K562 (cell line): ENCODE data around the gene MGAT5. TPM values are rescaled to one million over a fixed set of nuclear protein-coding genes. Genes with fewer than 3 reads are reported as not detected.

Source experiments
- ATAC-seq: fragments of 200-7000 bp; cut with Tn5 transposase; 3 replicates; pipeline ENCODE4 v1.9.1; 2020; ENCODE audit warnings: moderate library complexity
- BruUV-seq: library from RNA; stranded (reverse); fragments of 400-500 nt; replicated peaks from 2 replicates; lab custom pipeline; 2021; lab: Mats Ljungman, UMichigan
- CTCF ChIA-PET: fragments of 300-600 bp; formaldehyde crosslinking; extraction: SDS; loops from one replicate; lab custom pipeline; 2021; ENCODE audit warnings: low intra/inter-chr PET ratio; lab: Yijun Ruan, JAX
- POLR2A ChIA-PET: fragments of 300-600, 350-650 bp; sonication (Branson Sonifier 250); formaldehyde crosslinking; extraction: SDS; loops from one replicate; lab custom pipeline; 2021; ENCODE audit warnings: antibody characterized with exemption, inconsistent platforms; lab: Yijun Ruan, JAX
- DNase-seq, 4 experiments: peaks; one replicate each; pipeline versions ENCODE4 v3.0.0 to v3.0.0-alpha.2; 2011 to 2018; ENCODE audit warnings: low spot score in 3 of 4, mixed read lengths in 3 of 4; ENCODE audit errors: extremely low read depth in 1 of 4
- FAIRE-seq: peaks from 2 replicates; lab custom pipeline; 2011; peaks lifted over from hg19 to GRCh38; lab: Jason Lieb, UNC
- H2AFZ ChIP-seq: 2 replicates; pipeline ENCODE4 v1.6.0; 2011; ENCODE audit warnings: low read depth, low read length, control low read depth, inconsistent platforms
- H3K27ac ChIP-seq: fragments of 200-600 bp; 3 replicates; pipeline ENCODE4 v1.8.0; 2011; ENCODE audit warnings: low read depth, mild to moderate bottlenecking, control low read depth, inconsistent platforms, low read length, moderate library complexity, mixed read lengths; ENCODE audit errors: extremely low read depth
- H3K27me3 ChIP-seq, 2 experiments: fragments of 300-600 bp in 1 of 2; 2 replicates in 1 of 2; 3 replicates in 1 of 2; pipeline versions ENCODE4 v1.6.0 to v1.8.0; 2011; ENCODE audit warnings: inconsistent platforms in 2 of 2, low read length in 2 of 2, mild to moderate bottlenecking in 1 of 2, mixed read lengths in 1 of 2, moderate library complexity in 1 of 2; ENCODE audit not compliant: control insufficient read depth in 2 of 2, insufficient read depth in 2 of 2
- H3K36me3 ChIP-seq: fragments of 300-600 bp; 3 replicates; pipeline ENCODE4 v1.8.0; 2011; ENCODE audit warnings: mild to moderate bottlenecking, low read length, inconsistent platforms; ENCODE audit not compliant: control insufficient read depth, insufficient read depth
- H3K4me1 ChIP-seq, 2 experiments: fragments of 200-600 bp in 1 of 2; replicated peaks in 1 of 2; 2 replicates in 1 of 2; 3 replicates in 1 of 2; pipeline versions ENCODE4 v1.5.1 to v1.8.0; 2011; ENCODE audit warnings: inconsistent platforms in 2 of 2, low read length in 2 of 2, mild to moderate bottlenecking in 1 of 2, mixed read lengths in 1 of 2, moderate library complexity in 1 of 2; ENCODE audit not compliant: control insufficient read depth in 2 of 2, insufficient read depth in 2 of 2
- H3K4me2 ChIP-seq: 2 replicates; pipeline ENCODE4 v1.6.1; 2011; ENCODE audit warnings: low read length, control low read depth, inconsistent platforms, mixed read lengths; ENCODE audit not compliant: insufficient read depth
- H3K4me3 ChIP-seq: fragments of 200-600 bp; sonication (generic), shearing (Covaris generic); 2 replicates; pipeline ENCODE4 v1.5.1; 2016; ENCODE audit warnings: control low read depth, inconsistent platforms
- H3K79me2 ChIP-seq: fragments of 200-600 bp; 3 replicates; pipeline ENCODE4 v1.8.0; 2011; ENCODE audit warnings: low read length, inconsistent platforms; ENCODE audit not compliant: control insufficient read depth, insufficient read depth
- H3K9ac ChIP-seq, 2 experiments: 2 replicates each; pipeline versions ENCODE4 v1.6.0 to v1.6.1; 2011; ENCODE audit warnings: low read depth in 2 of 2, low read length in 2 of 2, control low read depth in 1 of 2, inconsistent platforms in 1 of 2, mild to moderate bottlenecking in 1 of 2, mixed read lengths in 1 of 2; ENCODE audit not compliant: insufficient read depth in 1 of 2
- H3K9me1 ChIP-seq: one replicate; pipeline ENCODE4 v1.6.0; 2011; ENCODE audit warnings: inconsistent platforms, mild to moderate bottlenecking, low read length, moderate library complexity; ENCODE audit not compliant: control insufficient read depth, insufficient read depth
- H3K9me3 ChIP-seq: replicated peaks from 2 replicates; pipeline ENCODE4 v1.5.1; 2011; ENCODE audit warnings: low read depth, low read length, inconsistent platforms; ENCODE audit not compliant: control insufficient read depth, insufficient read depth
- H4K20me1 ChIP-seq: replicated peaks from 2 replicates; pipeline ENCODE4 v1.6.1; 2011; ENCODE audit warnings: low read length, inconsistent platforms, mixed read lengths; ENCODE audit not compliant: control insufficient read depth, insufficient read depth
- ATF4 ChIP-seq: fragments of 450-650 bp; formaldehyde crosslinking; IDR thresholded peaks from 2 replicates; pipeline ENCODE4 v1.4.0; 2022; ENCODE audit warnings: mild to moderate bottlenecking, moderate library complexity
- ATF7 ChIP-seq: fragments of 450-650 bp; IDR thresholded peaks from 2 replicates; pipeline ENCODE4 v1.7.1; 2014; ENCODE audit warnings: mild to moderate bottlenecking, moderate library complexity
- BRD4 ChIP-seq: fragments of 200-600 bp; sonication (generic); IDR thresholded peaks from 2 replicates; pipeline ENCODE4 v1.6.1; 2017; ENCODE audit warnings: inconsistent platforms
- DDX20 ChIP-seq: fragments of 450-650 bp; IDR thresholded peaks from 2 replicates; pipeline ENCODE4 v1.6.1; 2016; ENCODE audit warnings: missing genetic modification characterization, low read depth, mild to moderate bottlenecking, missing compliant biosample characterization, moderate library complexity
- ILF3 ChIP-seq: fragments of 450-650 bp; IDR thresholded peaks from 2 replicates; pipeline ENCODE4 v1.6.1; 2018; ENCODE audit warnings: antibody characterized with exemption, mild to moderate bottlenecking, moderate library complexity, borderline replicate concordance
- KDM4B ChIP-seq, 2 experiments: fragments of 450-650 bp in 1 of 2; sonication (generic) in 1 of 2; IDR thresholded peaks; 2 replicates each; pipeline ENCODE4 v1.6.1; 2016 to 2017; ENCODE audit warnings: borderline replicate concordance in 2 of 2, antibody characterized with exemption in 1 of 2, low read depth in 1 of 2, mild to moderate bottlenecking in 1 of 2
- RAD21 ChIP-seq, 2 experiments: fragments of 250-450 bp in 1 of 2; fragments of 450-650 bp in 1 of 2; sonication (Bioruptor Pico) in 1 of 2; formaldehyde crosslinking in 1 of 2; IDR thresholded peaks in 1 of 2; conservative IDR thresholded peaks in 1 of 2; 2 replicates each; pipeline versions ENCODE4 v1.4.0 to v1.8.0; 2020 to 2022; ENCODE audit warnings: mild to moderate bottlenecking in 2 of 2, moderate library complexity in 1 of 2
- RAD51 ChIP-seq: fragments of 450-650 bp; IDR thresholded peaks from 2 replicates; pipeline ENCODE4 v1.7.1; 2016; ENCODE audit warnings: low read depth, mild to moderate bottlenecking, borderline replicate concordance
- U2AF2 ChIP-seq: fragments of 200-400 bp; formaldehyde crosslinking; optimal IDR thresholded peaks from 2 replicates; pipeline ENCODE3; 2017; ENCODE audit warnings: low read depth, mild to moderate bottlenecking, low read length
- ZNF324 ChIP-seq: fragments of 250-450 bp; sonication (Bioruptor Pico); IDR thresholded peaks from 2 replicates; pipeline ENCODE4 v1.4.0; 2020; ENCODE audit warnings: mild to moderate bottlenecking
- ZNF561 ChIP-seq: fragments of 450-650 bp; formaldehyde crosslinking; conservative IDR thresholded peaks from 2 replicates; pipeline ENCODE4 v1.4.0; 2020; ENCODE audit warnings: mild to moderate bottlenecking, moderate library complexity
- ZNF592 ChIP-seq: fragments of 450-650 bp; IDR thresholded peaks from 2 replicates; pipeline ENCODE4 v1.6.1; 2017; ENCODE audit warnings: antibody characterized with exemption, mild to moderate bottlenecking
- WGBS: fragments of 100-300 bp; shearing (Covaris generic); methylation state at CpG from one replicate; pipeline ENCODE4 v1.1.6; 2016; ENCODE audit warnings: low coverage, mixed read lengths; ENCODE audit not compliant: insufficient coverage; ENCODE audit errors: missing lambda C conversion rate; 5-methylcytosine and 5-hydroxymethylcytosine counted together
- in situ Hi-C: fragments of 300-500 bp; cut with MboI; formaldehyde crosslinking; loops from 4 replicates; pipeline ENCODE4 v1.15.0; 2018; ENCODE audit warnings: inconsistent platforms, mixed read lengths
- intact Hi-C: fragments of 100-400 bp; cut with micrococcal nuclease; formaldehyde crosslinking; loops from 2 replicates; pipeline ENCODE4 v1.14.2; 2022
- polyA plus RNA-seq, 8 experiments: library from polyadenylated mRNA; depleted of rRNA in 4 of 8; stranded (reverse) in 5 of 8; unstranded in 3 of 8; fragments of >200 nt; fragmentation: Nextera tagmentation in 2 of 8; fragmentation: Illumina TruSeq in 1 of 8; extraction: Ambion mirVana in 2 of 8; extraction: Trizol in 1 of 8; gene quantifications; 2 replicates each; pipeline versions ENCODE4 v1.2.1 to v1.2.3, GENCODE V29; 2011 to 2014; ENCODE audit warnings: inconsistent platforms in 1 of 8, missing spikeins in 1 of 8
- total RNA-seq, 7 experiments: library from RNA; depleted of rRNA in 6 of 7; stranded (reverse); fragments of >200 nt in 6 of 7; fragmentation: Illumina TruSeq in 2 of 7; extraction: Trizol in 2 of 7; gene quantifications; 2 replicates each; pipeline versions ENCODE4 v1.2.1 to v1.2.3, GENCODE V29; 2011 to 2021; ENCODE audit warnings: low replicate concordance in 1 of 7

MGAT5 gene
- total and polyA plus RNA-seq, 9 of the 15 experiments (the other 6 are each of a cell fraction or from before 2014, with no cell fraction given) = 1.6 to 18.6 (median 11.1) TPM

- DNase-seq = no peak
- H3K27me3 ChIP-seq = no peaks in the 10 kb centered on the region
- CTCF ChIA-PET = no interaction called here
- POLR2A ChIA-PET = interaction anchor here (0.5 kb wide), 1 partner anchor 11 kb away, joined by 3 read pairs; no protein-coding TSS in a partner anchor
- H3K9me1 ChIP-seq = no peaks in the 10 kb centered on the region
- no peak for ATAC-seq
- in situ Hi-C loops = no loop called here
- TF ChIP-seq RAD21 (CRISPR knock-in tag; conservative IDR thresholded peaks at IDR 0.05 in 1 of 2, IDR thresholded peaks at IDR 0.05 in 1 of 2) (no peak), ILF3 (no peak), BRD4 (no peak), ZNF324 (CRISPR knock-in tag) (no peak), KDM4B (IDR thresholded peaks at IDR 0.05; ENCODE audit: borderline replicate concordance in 2 of 2, low read depth in 1 of 2) (no peak), DDX20 (tag) (no peak), RAD51 (no peak), ATF7 (no peak), ZNF592 (no peak), U2AF2 (no peak), ATF4 (CRISPR knock-in tag) (no peak), ZNF561 (CRISPR knock-in tag) (no peak)
- H3K36me3 ChIP-seq = no peaks in the 10 kb centered on the region
- no TSS peak for BruUV-seq
- WGBS = 5% methylated on average over 3 of the region's 3 CpGs
- no peaks in the 10 kb centered on the region for H4K20me1 ChIP-seq
- intact Hi-C loops = no loop called here
- no peak overlapping the region for H3K4me2 ChIP-seq
- no peak overlapping the region for H3K27ac ChIP-seq
- H3K9ac ChIP-seq = no peak overlapping the region
- H3K79me2 ChIP-seq = no peaks in the 10 kb centered on the region
- H2AFZ ChIP-seq = no peak overlapping the region
- no peak overlapping the region for H3K4me3 ChIP-seq
- H3K9me3 ChIP-seq = no peaks in the 10 kb centered on the region
- no peaks in the 10 kb centered on the region for H3K4me1 ChIP-seq
- FAIRE-seq = no peak
These were observed 93.9 kb downstream of the MGAT5 start for GRCh38 chr2:134347756-134348155.
